SK-N-SH treated with all-trans-retinoic acid at 6 μM for 48 hours (cell line): ENCODE results near the gene SEPTIN7.

Experiments used
- PPARA ChIP-seq: fragments of 250-450 bp; sonication (Bioruptor Pico); IDR thresholded peaks from 2 replicates; pipeline ENCODE4 v1.5.0; 2020; ENCODE audit warnings: mild to moderate bottlenecking, borderline replicate concordance
- ZFP30 ChIP-seq: fragments of 450-650 bp; formaldehyde crosslinking; IDR thresholded peaks from 2 replicates; pipeline ENCODE4 v1.5.0; 2022; ENCODE audit warnings: mild to moderate bottlenecking, moderate library complexity
- ZNF70 ChIP-seq: fragments of 450-650 bp; formaldehyde crosslinking; IDR thresholded peaks from 2 replicates; pipeline ENCODE4 v1.5.0; 2020; ENCODE audit warnings: mild to moderate bottlenecking, moderate library complexity
- TF ChIP-seq, protein P1 (sequence below): fragments of 250-450 bp; sonication (Bioruptor Pico); IDR thresholded peaks from 2 replicates; pipeline ENCODE4 v1.8.0; 2021; ENCODE audit warnings: low read depth, mild to moderate bottlenecking, moderate library complexity, borderline replicate concordance

DNA sequence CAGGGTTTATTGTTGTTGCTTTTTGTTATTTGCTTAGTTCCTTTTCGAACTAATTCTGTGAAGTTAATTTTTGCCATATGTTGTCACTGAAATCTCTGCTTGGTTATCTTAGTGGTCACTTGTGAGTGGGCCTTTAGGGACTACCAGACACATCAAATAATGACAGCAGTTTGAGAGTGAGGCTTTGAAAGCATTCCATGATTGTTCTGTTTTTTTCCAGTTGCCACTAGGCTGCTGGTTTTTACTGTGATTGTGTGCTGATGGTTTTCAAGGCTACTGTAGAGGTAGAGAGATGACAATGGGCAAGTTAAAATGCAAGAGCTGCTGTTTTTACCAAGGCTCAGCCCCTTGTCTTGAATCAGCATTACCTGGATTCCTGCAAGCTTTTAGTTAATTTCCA lies 20.0 kb downstream of the SEPTIN7 start:
- TF ChIP-seq ZNF70 (CRISPR knock-in tag) (no peak), ZFP30 (CRISPR knock-in tag) (no peak), PPARA (no peak)
- TF ChIP-seq, protein P1, sequence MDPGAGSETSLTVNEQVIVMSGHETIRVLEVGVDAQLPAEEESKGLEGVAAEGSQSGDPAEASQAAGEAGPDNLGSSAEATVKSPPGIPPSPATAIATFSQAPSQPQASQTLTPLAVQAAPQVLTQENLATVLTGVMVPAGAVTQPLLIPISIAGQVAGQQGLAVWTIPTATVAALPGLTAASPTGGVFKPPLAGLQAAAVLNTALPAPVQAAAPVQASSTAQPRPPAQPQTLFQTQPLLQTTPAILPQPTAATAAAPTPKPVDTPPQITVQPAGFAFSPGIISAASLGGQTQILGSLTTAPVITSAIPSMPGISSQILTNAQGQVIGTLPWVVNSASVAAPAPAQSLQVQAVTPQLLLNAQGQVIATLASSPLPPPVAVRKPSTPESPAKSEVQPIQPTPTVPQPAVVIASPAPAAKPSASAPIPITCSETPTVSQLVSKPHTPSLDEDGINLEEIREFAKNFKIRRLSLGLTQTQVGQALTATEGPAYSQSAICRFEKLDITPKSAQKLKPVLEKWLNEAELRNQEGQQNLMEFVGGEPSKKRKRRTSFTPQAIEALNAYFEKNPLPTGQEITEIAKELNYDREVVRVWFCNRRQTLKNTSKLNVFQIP (CRISPR knock-in tag) = no peak
